ENCODE measurements around the gene EMP2.
"Not testable (repeated sequence)": the region's sequence is repeated elsewhere in the genome, so short reads cannot be mapped to it uniquely, and the experiment has no call there.

The EMP2 gene

GRCh38 chr16:10579965-10580882 is at the start of gene EMP2:
Gene EMP2, minus strand, starts transcription at chr16:10580598. Its CDS starts 32,981 bp downstream, at chr16:10547617.
- no peak for DNase-seq (ENCODE audit: low read depth)

GRCh38 chr16:10629592-10629963 is 49.2 kb upstream of the EMP2 start:
- DNase-seq (ENCODE audit: low read depth), result no peak

GRCh38 chr16:10625595-10626357 is 45.4 kb upstream of the EMP2 start:
- no peak for DNase-seq (ENCODE audit: low read depth)

- no peak for DNase-seq (ENCODE audit: low read depth)
These were observed 44.1 kb upstream of the EMP2 start for GRCh38 chr16:10624527-10624926.

GRCh38 chr16:10623059-10623458 is 42.7 kb upstream of the EMP2 start:
- DNase-seq (ENCODE audit: low read depth), result no peak

GRCh38 chr16:10622036-10622921 is 41.9 kb upstream of the EMP2 start:
- no peak for DNase-seq (ENCODE audit: low read depth)

GRCh38 chr16:10621216-10621949 is 41.0 kb upstream of the EMP2 start:
- DNase-seq (ENCODE audit: low read depth), result not testable (repeated sequence)

GRCh38 chr16:10620120-10620519 is 39.7 kb upstream of the EMP2 start:
- no peak for DNase-seq (ENCODE audit: low read depth)

- DNase-seq (ENCODE audit: low read depth), result no peak
These were observed 39.0 kb upstream of the EMP2 start for GRCh38 chr16:10619271-10619849.

GRCh38 chr16:10618710-10619209 is 38.4 kb upstream of the EMP2 start:
- no peak for DNase-seq (ENCODE audit: low read depth)

- no peak for DNase-seq (ENCODE audit: low read depth)
These were observed 37.4 kb upstream of the EMP2 start for GRCh38 chr16:10617662-10618420.

- DNase-seq (ENCODE audit: low read depth), result no peak
These were observed 36.6 kb upstream of the EMP2 start for GRCh38 chr16:10616756-10617640.

- DNase-seq (ENCODE audit: low read depth), result no peak
These were observed 36.0 kb upstream of the EMP2 start for GRCh38 chr16:10616419-10616755.

GRCh38 chr16:10614685-10615084 is 34.3 kb upstream of the EMP2 start:
- DNase-seq (ENCODE audit: low read depth), result no peak

GRCh38 chr16:10613785-10614485 is 33.5 kb upstream of the EMP2 start:
- DNase-seq (ENCODE audit: low read depth), result no peak

GRCh38 chr16:10612649-10613179 is 32.3 kb upstream of the EMP2 start:
- DNase-seq (ENCODE audit: low read depth), result no peak

- DNase-seq (ENCODE audit: low read depth), result no peak
These were observed 31.5 kb upstream of the EMP2 start for GRCh38 chr16:10611825-10612342.

All from non-pigmented ciliary epithelial cell (primary cell).